GM21390 (cell line): ENCODE data around the gene PLAAT3.
"Not testable (repeated sequence)": the region's sequence is repeated elsewhere in the genome, so short reads cannot be mapped to it uniquely, and the experiment has no call there.

ENCODE experiments used
- ATAC-seq: cut with Tn5 transposase; IDR thresholded peaks from one replicate; pipeline ENCODE4 v1.9.1; 2021; ENCODE audit not compliant: unreplicated experiment

Gene PLAAT3

GRCh38 chr11:63614136-63614671, at the start of gene PLAAT3:
Gene PLAAT3, minus strand, starts transcription at chr11:63614433. Its CDS starts 419 bp downstream, at chr11:63614014.
- ATAC-seq = no peak

GRCh38 chr11:63663809-63664208, 49.6 kb upstream of the PLAAT3 start:
- ATAC-seq = no peak

GRCh38 chr11:63660972-63661371, 46.7 kb upstream of the PLAAT3 start:
- no peak for ATAC-seq

GRCh38 chr11:63652671-63653070, 38.4 kb upstream of the PLAAT3 start:
- no peak for ATAC-seq

GRCh38 chr11:63643205-63643604, 29.0 kb upstream of the PLAAT3 start:
- no peak for ATAC-seq

GRCh38 chr11:63641727-63642126, 27.5 kb upstream of the PLAAT3 start:
- ATAC-seq = no peak

GRCh38 chr11:63639199-63639832, 25.1 kb upstream of the PLAAT3 start:
- ATAC-seq = no peak

GRCh38 chr11:63638436-63638835, 24.2 kb upstream of the PLAAT3 start:
- ATAC-seq = not testable (repeated sequence)

- no peak for ATAC-seq
Observed at GRCh38 chr11:63635762-63636465, 21.7 kb upstream of the PLAAT3 start.

- no peak for ATAC-seq
Observed at GRCh38 chr11:63629426-63629825, 15.2 kb upstream of the PLAAT3 start.

- ATAC-seq = no peak
Observed at GRCh38 chr11:63623513-63624140, 9.4 kb upstream of the PLAAT3 start.

GRCh38 chr11:63622323-63622722, 8.1 kb upstream of the PLAAT3 start:
- ATAC-seq = no peak

- ATAC-seq = no peak
Observed at GRCh38 chr11:63621071-63621470, 6.8 kb upstream of the PLAAT3 start.

- ATAC-seq = no peak
Observed at GRCh38 chr11:63619967-63620366, 5.7 kb upstream of the PLAAT3 start.

- not testable (repeated sequence) for ATAC-seq
Observed at GRCh38 chr11:63617686-63618085, 3.5 kb upstream of the PLAAT3 start.

GRCh38 chr11:63616953-63617352, 2.7 kb upstream of the PLAAT3 start:
- ATAC-seq = no peak

GRCh38 chr11:63613517-63614135, 607 bp downstream of the PLAAT3 start:
- ATAC-seq = no peak

- no peak for ATAC-seq
Observed at GRCh38 chr11:63612181-63612580, 2.1 kb downstream of the PLAAT3 start.

GRCh38 chr11:63611395-63611747, 2.9 kb downstream of the PLAAT3 start:
- no peak for ATAC-seq

- ATAC-seq = no peak
Observed at GRCh38 chr11:63610604-63611394, 3.4 kb downstream of the PLAAT3 start.
